SU-DHL-6 (cell line): ENCODE results near the gene NAT9.

Experiments
- EZH2phosphoT487 ChIP-seq: fragments of 200-600 bp; sonication (generic), shearing (Covaris generic); conservative IDR thresholded peaks from 2 replicates; pipeline ENCODE4 v1.6.1; 2018; ENCODE audit warnings: mild to moderate bottlenecking, antibody characterized with exemption, low read length, moderate library complexity, mixed read lengths
- TF ChIP-seq, protein P1 (sequence below): fragments of 200-600 bp; sonication (generic); IDR thresholded peaks from one replicate; pipeline ENCODE4 v1.5.1; 2017; ENCODE audit warnings: antibody characterized with exemption, mild to moderate bottlenecking, low read length, moderate library complexity; ENCODE audit not compliant: insufficient read depth, poor library complexity, severe bottlenecking

DNA sequence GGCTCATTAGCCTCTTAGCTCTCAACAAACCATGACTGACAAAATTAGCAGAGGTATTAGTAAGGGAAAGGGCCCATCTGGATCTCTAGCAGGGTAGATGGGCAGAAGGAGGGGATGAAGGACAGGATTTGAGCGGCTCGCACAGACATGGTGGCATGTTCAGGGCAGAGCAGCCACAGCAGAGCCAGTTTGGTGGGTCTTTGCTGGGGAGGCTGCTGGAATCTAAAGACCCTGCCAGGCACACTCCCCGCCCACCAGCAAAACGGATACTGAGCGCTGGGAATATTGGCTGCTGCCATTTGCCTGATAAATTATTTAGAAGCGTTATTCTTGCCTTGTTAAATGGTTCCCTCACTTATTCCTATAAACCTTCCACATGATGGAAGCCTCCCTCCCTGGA is 20.7 kb upstream of the NAT9 start:
- TF ChIP-seq, protein P1, sequence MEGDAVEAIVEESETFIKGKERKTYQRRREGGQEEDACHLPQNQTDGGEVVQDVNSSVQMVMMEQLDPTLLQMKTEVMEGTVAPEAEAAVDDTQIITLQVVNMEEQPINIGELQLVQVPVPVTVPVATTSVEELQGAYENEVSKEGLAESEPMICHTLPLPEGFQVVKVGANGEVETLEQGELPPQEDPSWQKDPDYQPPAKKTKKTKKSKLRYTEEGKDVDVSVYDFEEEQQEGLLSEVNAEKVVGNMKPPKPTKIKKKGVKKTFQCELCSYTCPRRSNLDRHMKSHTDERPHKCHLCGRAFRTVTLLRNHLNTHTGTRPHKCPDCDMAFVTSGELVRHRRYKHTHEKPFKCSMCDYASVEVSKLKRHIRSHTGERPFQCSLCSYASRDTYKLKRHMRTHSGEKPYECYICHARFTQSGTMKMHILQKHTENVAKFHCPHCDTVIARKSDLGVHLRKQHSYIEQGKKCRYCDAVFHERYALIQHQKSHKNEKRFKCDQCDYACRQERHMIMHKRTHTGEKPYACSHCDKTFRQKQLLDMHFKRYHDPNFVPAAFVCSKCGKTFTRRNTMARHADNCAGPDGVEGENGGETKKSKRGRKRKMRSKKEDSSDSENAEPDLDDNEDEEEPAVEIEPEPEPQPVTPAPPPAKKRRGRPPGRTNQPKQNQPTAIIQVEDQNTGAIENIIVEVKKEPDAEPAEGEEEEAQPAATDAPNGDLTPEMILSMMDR, result no peak
- TF ChIP-seq EZH2phosphoT487, result no peak
